Measurements from ENCODE around the gene ADGRB3. TPM values are rescaled to one million over a fixed set of nuclear protein-coding genes. Genes with fewer than 3 reads are reported as not detected.

Gene ADGRB3
- total and polyA plus RNA-seq, 4 donors: 0.21 to 2.3 (median 0.48) TPM

DNA sequence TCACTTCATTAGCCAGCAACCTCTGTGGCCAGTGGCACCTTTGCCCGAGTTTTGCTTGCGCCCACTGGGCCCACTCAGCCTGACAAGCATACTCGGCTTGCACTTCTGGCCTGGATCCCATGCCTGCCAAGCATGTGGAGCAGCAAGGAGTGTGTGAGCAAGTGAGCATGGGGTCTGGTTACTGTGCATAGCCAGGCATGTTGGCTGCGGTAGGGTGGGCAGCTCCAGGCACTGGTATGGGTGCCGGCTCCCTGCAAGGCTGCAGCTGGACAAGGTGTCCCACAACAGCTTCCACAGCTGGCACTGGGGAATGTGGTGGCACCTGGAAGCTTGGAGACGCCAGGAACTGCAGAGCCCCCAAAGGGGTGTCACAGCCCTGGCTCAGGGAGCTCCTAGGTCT lies 510.0 kb downstream of the ADGRB3 start:
- H3K4me1 ChIP-seq (ENCODE audit: control insufficient read depth in 4 of 4, insufficient read depth in 4 of 4, low read length in 3 of 4): no peaks in the 10 kb centered on the region
- DNase-seq (ENCODE audit: low spot score): no peak
- no peak overlapping the region for H3K9ac ChIP-seq (ENCODE audit: low read depth in 1 of 2, low read length in 2 of 2)
- no peak overlapping the region for H3K27ac ChIP-seq (ENCODE audit: low read depth in 1 of 2, low read length in 2 of 2)
- H3K9me3 ChIP-seq (ENCODE audit: control insufficient read depth in 4 of 4, low read length in 3 of 4): peaks cover 2 to 11% (median 6%) of the 10 kb centered on the region in 4 donors
- no peaks in the 10 kb centered on the region for H3K36me3 ChIP-seq (ENCODE audit: control insufficient read depth in 4 of 4, insufficient read depth in 3 of 4, low read depth in 1 of 4, low read length in 3 of 4)
- no peak overlapping the region for H3K4me3 ChIP-seq (ENCODE audit: low read depth in 1 of 3, low read length in 3 of 3)
- TF ChIP-seq HNF4G (IDR thresholded peaks at IDR 0.05) (no peak), TAF1 (conservative IDR thresholded peaks at IDR 0.05) (no peak), EGR1 (IDR thresholded peaks at IDR 0.05; ENCODE audit: low read depth in 2 of 2) (no peak), RAD21 (IDR thresholded peaks at IDR 0.05) (no peak), GABPA (IDR thresholded peaks at IDR 0.05 in 1 of 2, conservative IDR thresholded peaks at IDR 0.05 in 1 of 2) (no peak), NR2F2 (IDR thresholded peaks at IDR 0.05) (no peak), YY1 (IDR thresholded peaks at IDR 0.05) (no peak), FOXA2 (IDR thresholded peaks at IDR 0.05) (no peak)
- TF ChIP-seq, protein P1, sequence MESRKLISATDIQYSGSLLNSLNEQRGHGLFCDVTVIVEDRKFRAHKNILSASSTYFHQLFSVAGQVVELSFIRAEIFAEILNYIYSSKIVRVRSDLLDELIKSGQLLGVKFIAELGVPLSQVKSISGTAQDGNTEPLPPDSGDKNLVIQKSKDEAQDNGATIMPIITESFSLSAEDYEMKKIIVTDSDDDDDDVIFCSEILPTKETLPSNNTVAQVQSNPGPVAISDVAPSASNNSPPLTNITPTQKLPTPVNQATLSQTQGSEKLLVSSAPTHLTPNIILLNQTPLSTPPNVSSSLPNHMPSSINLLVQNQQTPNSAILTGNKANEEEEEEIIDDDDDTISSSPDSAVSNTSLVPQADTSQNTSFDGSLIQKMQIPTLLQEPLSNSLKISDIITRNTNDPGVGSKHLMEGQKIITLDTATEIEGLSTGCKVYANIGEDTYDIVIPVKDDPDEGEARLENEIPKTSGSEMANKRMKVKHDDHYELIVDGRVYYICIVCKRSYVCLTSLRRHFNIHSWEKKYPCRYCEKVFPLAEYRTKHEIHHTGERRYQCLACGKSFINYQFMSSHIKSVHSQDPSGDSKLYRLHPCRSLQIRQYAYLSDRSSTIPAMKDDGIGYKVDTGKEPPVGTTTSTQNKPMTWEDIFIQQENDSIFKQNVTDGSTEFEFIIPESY (IDR thresholded peaks at IDR 0.05): no peak
- TF ChIP-seq, protein P2, sequence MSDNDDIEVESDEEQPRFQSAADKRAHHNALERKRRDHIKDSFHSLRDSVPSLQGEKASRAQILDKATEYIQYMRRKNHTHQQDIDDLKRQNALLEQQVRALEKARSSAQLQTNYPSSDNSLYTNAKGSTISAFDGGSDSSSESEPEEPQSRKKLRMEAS (IDR thresholded peaks at IDR 0.05): no peak
- TF ChIP-seq, protein P3, sequence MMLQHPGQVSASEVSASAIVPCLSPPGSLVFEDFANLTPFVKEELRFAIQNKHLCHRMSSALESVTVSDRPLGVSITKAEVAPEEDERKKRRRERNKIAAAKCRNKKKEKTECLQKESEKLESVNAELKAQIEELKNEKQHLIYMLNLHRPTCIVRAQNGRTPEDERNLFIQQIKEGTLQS (IDR thresholded peaks at IDR 0.05): no peak
- 70% methylated on average over 6 of the region's 6 CpGs for WGBS
- H3K27me3 ChIP-seq (ENCODE audit: control insufficient read depth in 4 of 4, insufficient read depth in 4 of 4, low read length in 3 of 4): no peaks in the 10 kb centered on the region

DNA sequence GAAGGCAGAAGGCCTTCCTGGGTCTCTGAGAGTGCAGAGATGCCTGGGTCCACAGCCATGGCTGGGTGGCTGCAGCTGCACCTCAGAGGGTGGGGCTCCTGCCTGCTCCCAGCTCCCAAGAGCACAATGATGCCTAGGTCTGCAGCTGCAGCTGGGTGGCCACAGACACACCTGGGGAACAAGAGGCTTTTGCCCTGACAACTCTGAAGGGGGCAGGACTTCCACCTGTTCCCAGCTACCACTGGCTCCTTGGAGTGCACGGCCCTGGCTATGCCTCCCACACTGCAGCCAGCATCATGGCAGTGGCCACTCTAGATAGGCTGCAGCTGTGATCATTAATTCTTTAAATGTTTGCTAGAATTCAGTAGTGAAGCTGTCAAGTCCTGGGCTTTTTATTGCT lies 511.3 kb downstream of the ADGRB3 start:
- no peaks in the 10 kb centered on the region for H3K4me1 ChIP-seq (ENCODE audit: control insufficient read depth in 4 of 4, insufficient read depth in 4 of 4, low read length in 3 of 4)
- no peak for TF ChIP-seq SP1 (IDR thresholded peaks at IDR 0.05)
- TF ChIP-seq EGR1 (IDR thresholded peaks at IDR 0.05; ENCODE audit: low read depth in 2 of 2): no peak
- DNase-seq (ENCODE audit: low spot score): no peak

DNA sequence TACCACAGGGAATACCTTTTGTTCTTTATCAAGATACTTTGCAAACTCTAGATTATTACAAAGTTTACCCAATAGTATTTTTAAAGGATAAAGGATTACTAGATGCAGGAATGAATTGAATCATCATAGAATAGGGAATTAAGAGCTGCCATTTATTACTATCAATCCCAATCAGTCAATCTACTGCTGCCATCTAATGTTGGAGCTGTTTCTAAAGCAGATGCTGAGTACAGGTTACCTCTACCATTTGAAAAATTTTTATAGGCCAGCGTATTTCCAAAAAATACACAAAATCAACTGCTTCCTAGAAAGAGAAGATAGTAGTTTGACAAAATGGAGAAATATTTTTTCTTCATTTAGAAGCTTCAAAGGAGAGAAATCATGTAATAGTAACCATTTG lies 520.4 kb downstream of the ADGRB3 start:
- no peak overlapping the region for H3K27ac ChIP-seq (ENCODE audit: low read depth in 1 of 2, low read length in 2 of 2)
- 74% methylated on average over 1 of the region's 1 CpG for WGBS

More for the DNA sequence above, 511.3 kb downstream of the ADGRB3 start:
- Histone ChIP-seq H3K27ac (ENCODE audit: low read depth in 1 of 2, low read length in 2 of 2) (no peak overlapping the region), H3K36me3 (ENCODE audit: control insufficient read depth in 4 of 4, insufficient read depth in 3 of 4, low read depth in 1 of 4, low read length in 3 of 4) (no peaks in the 10 kb centered on the region), H3K4me3 (ENCODE audit: low read depth in 1 of 3, low read length in 3 of 3) (no peak overlapping the region), H3K27me3 (ENCODE audit: control insufficient read depth in 4 of 4, insufficient read depth in 4 of 4, low read length in 3 of 4) (peaks cover 0 to 3% (median 0%) of the 10 kb centered on the region in 4 donors), H3K9ac (ENCODE audit: low read depth in 1 of 2, low read length in 2 of 2) (no peak overlapping the region), H3K9me3 (ENCODE audit: control insufficient read depth in 4 of 4, low read length in 3 of 4) (peaks cover 2 to 11% (median 6%) of the 10 kb centered on the region in 4 donors)
- 64% methylated on average over 1 of the region's 1 CpG for WGBS

More for the DNA sequence above, 520.4 kb downstream of the ADGRB3 start:
- peaks cover 0 to 3% (median 0%) of the 10 kb centered on the region in 4 donors for H3K27me3 ChIP-seq (ENCODE audit: control insufficient read depth in 4 of 4, insufficient read depth in 4 of 4, low read length in 3 of 4)
- no peaks in the 10 kb centered on the region for H3K4me1 ChIP-seq (ENCODE audit: control insufficient read depth in 4 of 4, insufficient read depth in 4 of 4, low read length in 3 of 4)
- no peak for TF ChIP-seq FOXA2 (IDR thresholded peaks at IDR 0.05)
- no peak for TF ChIP-seq FOXA1 (IDR thresholded peaks at IDR 0.05)
- no peak for TF ChIP-seq EGR1 (IDR thresholded peaks at IDR 0.05; ENCODE audit: low read depth in 2 of 2)
- no peak for TF ChIP-seq NR2F2 (IDR thresholded peaks at IDR 0.05)
- TF ChIP-seq SP1 (IDR thresholded peaks at IDR 0.05): no peak
- TF ChIP-seq, protein P4, sequence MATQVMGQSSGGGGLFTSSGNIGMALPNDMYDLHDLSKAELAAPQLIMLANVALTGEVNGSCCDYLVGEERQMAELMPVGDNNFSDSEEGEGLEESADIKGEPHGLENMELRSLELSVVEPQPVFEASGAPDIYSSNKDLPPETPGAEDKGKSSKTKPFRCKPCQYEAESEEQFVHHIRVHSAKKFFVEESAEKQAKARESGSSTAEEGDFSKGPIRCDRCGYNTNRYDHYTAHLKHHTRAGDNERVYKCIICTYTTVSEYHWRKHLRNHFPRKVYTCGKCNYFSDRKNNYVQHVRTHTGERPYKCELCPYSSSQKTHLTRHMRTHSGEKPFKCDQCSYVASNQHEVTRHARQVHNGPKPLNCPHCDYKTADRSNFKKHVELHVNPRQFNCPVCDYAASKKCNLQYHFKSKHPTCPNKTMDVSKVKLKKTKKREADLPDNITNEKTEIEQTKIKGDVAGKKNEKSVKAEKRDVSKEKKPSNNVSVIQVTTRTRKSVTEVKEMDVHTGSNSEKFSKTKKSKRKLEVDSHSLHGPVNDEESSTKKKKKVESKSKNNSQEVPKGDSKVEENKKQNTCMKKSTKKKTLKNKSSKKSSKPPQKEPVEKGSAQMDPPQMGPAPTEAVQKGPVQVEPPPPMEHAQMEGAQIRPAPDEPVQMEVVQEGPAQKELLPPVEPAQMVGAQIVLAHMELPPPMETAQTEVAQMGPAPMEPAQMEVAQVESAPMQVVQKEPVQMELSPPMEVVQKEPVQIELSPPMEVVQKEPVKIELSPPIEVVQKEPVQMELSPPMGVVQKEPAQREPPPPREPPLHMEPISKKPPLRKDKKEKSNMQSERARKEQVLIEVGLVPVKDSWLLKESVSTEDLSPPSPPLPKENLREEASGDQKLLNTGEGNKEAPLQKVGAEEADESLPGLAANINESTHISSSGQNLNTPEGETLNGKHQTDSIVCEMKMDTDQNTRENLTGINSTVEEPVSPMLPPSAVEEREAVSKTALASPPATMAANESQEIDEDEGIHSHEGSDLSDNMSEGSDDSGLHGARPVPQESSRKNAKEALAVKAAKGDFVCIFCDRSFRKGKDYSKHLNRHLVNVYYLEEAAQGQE (IDR thresholded peaks at IDR 0.05): no peak
- no peak for TF ChIP-seq YY1 (IDR thresholded peaks at IDR 0.05)
- no peak for TF ChIP-seq HNF4A (conservative IDR thresholded peaks at IDR 0.05)
- TF ChIP-seq, protein P2 (IDR thresholded peaks at IDR 0.05): no peak
- no peaks in the 10 kb centered on the region for H3K36me3 ChIP-seq (ENCODE audit: control insufficient read depth in 4 of 4, insufficient read depth in 3 of 4, low read depth in 1 of 4, low read length in 3 of 4)
- no peak for DNase-seq (ENCODE audit: low spot score)
- H3K4me3 ChIP-seq (ENCODE audit: low read depth in 1 of 3, low read length in 3 of 3): no peak overlapping the region
- H3K9ac ChIP-seq (ENCODE audit: low read depth in 1 of 2, low read length in 2 of 2): no peak overlapping the region
- no peaks in the 10 kb centered on the region for H3K9me3 ChIP-seq (ENCODE audit: control insufficient read depth in 4 of 4, low read length in 3 of 4)
